Peyer's patch (tissue), 4 donors: ENCODE measurements around the gene PAQR6. TPM values are rescaled to one million over a fixed set of nuclear protein-coding genes. Genes with fewer than 3 reads are reported as not detected.

Experiments used
- DNase-seq, 3 donors: peaks; one replicate each; pipeline ENCODE4 v3.0.0-alpha.2; 2017 to 2019
- H3K27ac ChIP-seq, 4 donors: fragments of 200-600 bp; sonication (generic); one replicate each; pipeline ENCODE4 v1.5.1; 2016 to 2019
- H3K27me3 ChIP-seq, 2 donors: fragments of 200-600 bp; sonication (generic); one replicate each; pipeline ENCODE4 v1.5.1; 2019
- H3K36me3 ChIP-seq, 3 donors: fragments of 200-600 bp; sonication (generic); one replicate each; pipeline ENCODE4 v1.5.1; 2016 to 2019
- H3K4me1 ChIP-seq, 4 donors: fragments of 200-600 bp; sonication (generic); one replicate each; pipeline ENCODE4 v1.5.1; 2016 to 2019
- H3K4me3 ChIP-seq, 4 donors: fragments of 200-600 bp; sonication (generic); 1 replicate in 3 of 4; 2 replicates in 1 of 4; pipeline ENCODE4 v1.5.1; 2016 to 2019; ENCODE audit warnings: mild to moderate bottlenecking in 1 of 4
- H3K9me3 ChIP-seq, 4 donors: fragments of 200-600 bp; sonication (generic); one replicate each; pipeline ENCODE4 v1.5.1; 2016 to 2019; ENCODE audit warnings: mild to moderate bottlenecking in 1 of 4
- CTCF ChIP-seq, 6 experiments: fragments of 450-650 bp in 4 of 6; fragments of 200-600 bp in 2 of 6; sonication (generic) in 1 of 6; IDR thresholded peaks; one replicate each; pipeline ENCODE4 v1.5.1; 2017 to 2019; ENCODE audit warnings: antibody characterized with exemption in 6 of 6, mild to moderate bottlenecking in 3 of 6, moderate library complexity in 1 of 6
- POLR2A ChIP-seq, 2 donors: fragments of 450-650 bp; IDR thresholded peaks; one replicate each; pipeline ENCODE4 v1.5.1; 2017; ENCODE audit warnings: antibody characterized with exemption in 2 of 2, mild to moderate bottlenecking in 2 of 2, moderate library complexity in 2 of 2
- total RNA-seq, 4 donors: library from RNA; depleted of rRNA; stranded (reverse); fragments of >200 nt; gene quantifications; one replicate each; pipeline ENCODE4 v1.1.0, GENCODE V29; 2016

PAQR6 gene
- total RNA-seq, 4 donors from 2014 or later: 0.70 to 7.4 (median 4.1) TPM

- Histone ChIP-seq H3K36me3 (peaks cover 0 to 98% (median 0%) of the 10 kb centered on the region in 3 donors), H3K9me3 (no peaks in the 10 kb centered on the region), H3K4me1 (no peaks in the 10 kb centered on the region), H3K27ac (no peak overlapping the region), H3K27me3 (no peaks in the 10 kb centered on the region), H3K4me3 (no peak overlapping the region)
- no peak for DNase-seq
- TF ChIP-seq CTCF (IDR thresholded peaks at IDR 0.05): no peak
Measured at GRCh38 chr1:156253634-156254033, 5.8 kb upstream of the PAQR6 start.

- Histone ChIP-seq H3K27ac (no peak overlapping the region), H3K27me3 (no peaks in the 10 kb centered on the region), H3K36me3 (peaks cover 0 to 77% (median 0%) of the 10 kb centered on the region in 3 donors), H3K4me1 (peaks cover 0 to 9% (median 0%) of the 10 kb centered on the region in 4 donors), H3K4me3 (no peak overlapping the region), H3K9me3 (no peaks in the 10 kb centered on the region)
- no peak for DNase-seq
- TF ChIP-seq POLR2A (IDR thresholded peaks at IDR 0.05): no peak
- no peak for TF ChIP-seq CTCF (IDR thresholded peaks at IDR 0.05)
Measured at GRCh38 chr1:156251527-156251926, 3.7 kb upstream of the PAQR6 start.

GRCh38 chr1:156249593-156249992, 1.7 kb upstream of the PAQR6 start:
- H3K36me3 ChIP-seq: peaks cover 0 to 57% (median 0%) of the 10 kb centered on the region in 3 donors

GRCh38 chr1:156248323-156248683, 447 bp upstream of the PAQR6 start:
- H3K27me3 ChIP-seq: no peaks in the 10 kb centered on the region
- no peak for TF ChIP-seq CTCF (IDR thresholded peaks at IDR 0.05)
- no peak for TF ChIP-seq POLR2A (IDR thresholded peaks at IDR 0.05)
- no peak for DNase-seq
- no peak overlapping the region for H3K4me3 ChIP-seq
- no peak overlapping the region for H3K27ac ChIP-seq
- H3K9me3 ChIP-seq: no peaks in the 10 kb centered on the region
- peaks cover 0 to 44% (median 0%) of the 10 kb centered on the region in 3 donors for H3K36me3 ChIP-seq
- peaks cover 0 to 24% (median 11%) of the 10 kb centered on the region in 4 donors for H3K4me1 ChIP-seq

More at GRCh38 chr1:156249593-156249992, 1.7 kb upstream of the PAQR6 start:
- TF ChIP-seq POLR2A (IDR thresholded peaks at IDR 0.05) (no peak), CTCF (IDR thresholded peaks at IDR 0.05) (no peak)
- no peak for DNase-seq
- H3K4me1 ChIP-seq: peaks cover 0 to 24% (median 11%) of the 10 kb centered on the region in 4 donors
- no peaks in the 10 kb centered on the region for H3K27me3 ChIP-seq
- no peaks in the 10 kb centered on the region for H3K9me3 ChIP-seq
- H3K4me3 ChIP-seq: no peak overlapping the region
- H3K27ac ChIP-seq: no peak overlapping the region

- H3K36me3 ChIP-seq: peaks cover 0 to 34% (median 0%) of the 10 kb centered on the region in 3 donors
- H3K9me3 ChIP-seq: no peaks in the 10 kb centered on the region
- peak in 1 of 3 donors; percentile 48 for DNase-seq
- H3K27me3 ChIP-seq: no peaks in the 10 kb centered on the region
- no peak overlapping the region for H3K4me3 ChIP-seq
- no peak for TF ChIP-seq POLR2A (IDR thresholded peaks at IDR 0.05)
- TF ChIP-seq CTCF (IDR thresholded peaks at IDR 0.05): no peak
- no peak overlapping the region for H3K27ac ChIP-seq
- peaks cover 0 to 24% (median 11%) of the 10 kb centered on the region in 4 donors for H3K4me1 ChIP-seq
Measured at GRCh38 chr1:156246781-156247459, 936 bp downstream of the PAQR6 start.
